T-helper 1 cell treated with Interleukin-12 subunit alpha and Interleukin-12 subunit beta and Interleukin-4 antibody, amounts not matched to agents 30 μg/mL and 1 μg/mL, for 36 hours (primary cell): ENCODE data around the gene GADD45G.

Experiments
- H3K27ac Mint-ChIP-seq: one replicate; pipeline ENCODE4 v1.8.0; 2021; ENCODE audit warnings: mild to moderate bottlenecking, mixed read lengths
- H3K27me3 Mint-ChIP-seq: one replicate; pipeline ENCODE4 v1.8.0; 2021; ENCODE audit warnings: low read depth, mixed read lengths
- H3K36me3 Mint-ChIP-seq: one replicate; pipeline ENCODE4 v1.8.0; 2021; ENCODE audit warnings: low read depth, mixed read lengths
- H3K4me1 Mint-ChIP-seq: one replicate; pipeline ENCODE4 v1.8.0; 2021; ENCODE audit warnings: low read depth, mixed read lengths
- H3K4me3 Mint-ChIP-seq: one replicate; pipeline ENCODE4 v1.8.0; 2021; ENCODE audit warnings: mild to moderate bottlenecking, moderate library complexity, mixed read lengths
- H3K9me3 Mint-ChIP-seq: one replicate; pipeline ENCODE4 v1.8.0; 2021; ENCODE audit warnings: mixed read lengths

Gene GADD45G

GRCh38 chr9:89586311-89586710 is 18.5 kb upstream of the GADD45G start:
- peaks cover 1% of the 10 kb centered on the region for H3K36me3 Mint-ChIP-seq
- H3K4me1 Mint-ChIP-seq, result no peaks in the 10 kb centered on the region
- peaks cover 62% of the 10 kb centered on the region for H3K27me3 Mint-ChIP-seq
- peaks cover 4% of the 10 kb centered on the region for H3K9me3 Mint-ChIP-seq
- no peak overlapping the region for H3K4me3 Mint-ChIP-seq
- H3K27ac Mint-ChIP-seq, result no peak overlapping the region

- H3K4me3 Mint-ChIP-seq, result no peak overlapping the region
- H3K27me3 Mint-ChIP-seq, result peaks cover 52% of the 10 kb centered on the region
- no peaks in the 10 kb centered on the region for H3K36me3 Mint-ChIP-seq
These were observed 16.4 kb upstream of the GADD45G start for GRCh38 chr9:89588271-89588879.

GRCh38 chr9:89590415-89590814 is 14.4 kb upstream of the GADD45G start:
- Mint-ChIP-seq H3K9me3 (no peaks in the 10 kb centered on the region), H3K36me3 (no peaks in the 10 kb centered on the region), H3K4me1 (peaks cover 4% of the 10 kb centered on the region), H3K27ac (no peak overlapping the region), H3K4me3 (no peak overlapping the region), H3K27me3 (peaks cover 40% of the 10 kb centered on the region)

More at GRCh38 chr9:89588271-89588879, 16.4 kb upstream of the GADD45G start:
- Mint-ChIP-seq H3K9me3 (peaks cover 4% of the 10 kb centered on the region), H3K27ac (no peak overlapping the region), H3K4me1 (no peaks in the 10 kb centered on the region)

GRCh38 chr9:89591274-89592212 is 13.3 kb upstream of the GADD45G start:
- Mint-ChIP-seq H3K36me3 (no peaks in the 10 kb centered on the region), H3K27me3 (peaks cover 36% of the 10 kb centered on the region), H3K4me1 (peaks cover 4% of the 10 kb centered on the region), H3K4me3 (no peak overlapping the region), H3K9me3 (no peaks in the 10 kb centered on the region), H3K27ac (no peak overlapping the region)

- peaks cover 4% of the 10 kb centered on the region for H3K4me1 Mint-ChIP-seq
- no peaks in the 10 kb centered on the region for H3K36me3 Mint-ChIP-seq
- no peaks in the 10 kb centered on the region for H3K9me3 Mint-ChIP-seq
- peaks cover 28% of the 10 kb centered on the region for H3K27me3 Mint-ChIP-seq
- no peak overlapping the region for H3K4me3 Mint-ChIP-seq
- no peak overlapping the region for H3K27ac Mint-ChIP-seq
These were observed 12.5 kb upstream of the GADD45G start for GRCh38 chr9:89592213-89592815.

GRCh38 chr9:89592963-89593726 is 11.7 kb upstream of the GADD45G start:
- Mint-ChIP-seq H3K27me3 (peaks cover 26% of the 10 kb centered on the region), H3K36me3 (no peaks in the 10 kb centered on the region), H3K4me3 (no peak overlapping the region), H3K4me1 (peaks cover 4% of the 10 kb centered on the region), H3K27ac (no peak overlapping the region), H3K9me3 (no peaks in the 10 kb centered on the region)

GRCh38 chr9:89593727-89594427 is 10.9 kb upstream of the GADD45G start:
- H3K27me3 Mint-ChIP-seq, result peaks cover 23% of the 10 kb centered on the region

GRCh38 chr9:89594811-89595550 is 9.8 kb upstream of the GADD45G start:
- Mint-ChIP-seq H3K27me3 (peaks cover 20% of the 10 kb centered on the region), H3K36me3 (no peaks in the 10 kb centered on the region), H3K4me1 (peaks cover 4% of the 10 kb centered on the region), H3K4me3 (no peak overlapping the region), H3K27ac (no peak overlapping the region), H3K9me3 (no peaks in the 10 kb centered on the region)

More at GRCh38 chr9:89593727-89594427, 10.9 kb upstream of the GADD45G start:
- H3K9me3 Mint-ChIP-seq, result no peaks in the 10 kb centered on the region
- peaks cover 4% of the 10 kb centered on the region for H3K4me1 Mint-ChIP-seq
- H3K36me3 Mint-ChIP-seq, result no peaks in the 10 kb centered on the region
- no peak overlapping the region for H3K27ac Mint-ChIP-seq
- H3K4me3 Mint-ChIP-seq, result no peak overlapping the region

- no peaks in the 10 kb centered on the region for H3K9me3 Mint-ChIP-seq
- H3K4me3 Mint-ChIP-seq, result no peak overlapping the region
- no peaks in the 10 kb centered on the region for H3K36me3 Mint-ChIP-seq
- H3K27ac Mint-ChIP-seq, result no peak overlapping the region
- H3K27me3 Mint-ChIP-seq, result peaks cover 23% of the 10 kb centered on the region
- H3K4me1 Mint-ChIP-seq, result peaks cover 4% of the 10 kb centered on the region
These were observed 9.2 kb upstream of the GADD45G start for GRCh38 chr9:89595646-89596045.

- no peak overlapping the region for H3K4me3 Mint-ChIP-seq
- no peaks in the 10 kb centered on the region for H3K36me3 Mint-ChIP-seq
- no peaks in the 10 kb centered on the region for H3K9me3 Mint-ChIP-seq
- no peak overlapping the region for H3K27ac Mint-ChIP-seq
- H3K4me1 Mint-ChIP-seq, result peaks cover 4% of the 10 kb centered on the region
- H3K27me3 Mint-ChIP-seq, result peaks cover 28% of the 10 kb centered on the region
These were observed 7.8 kb upstream of the GADD45G start for GRCh38 chr9:89596937-89597555.

- Mint-ChIP-seq H3K36me3 (no peaks in the 10 kb centered on the region), H3K27me3 (peaks cover 27% of the 10 kb centered on the region), H3K4me1 (peaks cover 6% of the 10 kb centered on the region), H3K27ac (no peak overlapping the region), H3K4me3 (no peak overlapping the region), H3K9me3 (no peaks in the 10 kb centered on the region)
These were observed 7.0 kb upstream of the GADD45G start for GRCh38 chr9:89597711-89598362.

GRCh38 chr9:89598363-89598713 is 6.5 kb upstream of the GADD45G start:
- Mint-ChIP-seq H3K27me3 (peaks cover 23% of the 10 kb centered on the region), H3K4me1 (peaks cover 10% of the 10 kb centered on the region), H3K9me3 (no peaks in the 10 kb centered on the region)

GRCh38 chr9:89598926-89599325 is 5.9 kb upstream of the GADD45G start:
- Mint-ChIP-seq H3K9me3 (no peaks in the 10 kb centered on the region), H3K36me3 (no peaks in the 10 kb centered on the region), H3K27me3 (peaks cover 19% of the 10 kb centered on the region), H3K27ac (no peak overlapping the region), H3K4me3 (no peak overlapping the region), H3K4me1 (peaks cover 9% of the 10 kb centered on the region)

More at GRCh38 chr9:89598363-89598713, 6.5 kb upstream of the GADD45G start:
- Mint-ChIP-seq H3K4me3 (no peak overlapping the region), H3K27ac (no peak overlapping the region), H3K36me3 (no peaks in the 10 kb centered on the region)
